Femur (tissue), 1 donor: ENCODE measurements around the gene FXR2.

Experiments used
- DNase-seq: peaks from one replicate; pipeline ENCODE4 v3.0.0-alpha.2; 2017

FXR2 gene

DNA sequence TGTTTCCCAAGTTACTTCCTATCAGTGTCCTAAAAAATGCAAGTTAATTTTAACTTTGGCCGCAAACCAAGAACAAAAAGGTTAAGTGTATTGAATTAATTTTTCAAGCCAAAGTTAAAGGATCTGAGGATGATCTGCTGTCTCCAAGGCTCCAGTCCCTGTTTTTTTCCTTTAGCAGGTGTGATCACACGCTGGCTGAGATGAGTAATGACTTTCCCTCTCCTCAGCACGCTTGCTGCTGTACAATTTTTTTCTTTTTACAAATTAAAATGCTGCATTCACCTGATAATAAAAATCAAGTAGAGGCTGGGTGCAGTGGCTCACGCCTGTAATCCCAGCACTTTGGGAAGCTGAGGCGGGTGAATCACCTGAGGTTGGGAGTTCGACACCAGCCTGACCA lies 69.8 kb downstream of the FXR2 start:
- no peak for DNase-seq
